GM10266 (cell line): ENCODE data around the gene MCL1.

Experiments
- DNase-seq: peaks from one replicate; pipeline ENCODE4 v3.0.0; 2012; ENCODE audit errors: extremely low spot score
- CTCF ChIP-seq: IDR thresholded peaks from 2 replicates; pipeline ENCODE4 v1.5.1; 2012; ENCODE audit warnings: mild to moderate bottlenecking, low read depth; ENCODE audit not compliant: control insufficient read depth, insufficient read depth; ENCODE audit errors: missing control alignments

Gene MCL1

GRCh38 chr1:150555971-150556865 lies 23.2 kb downstream of the MCL1 start:
- no peak for DNase-seq
- TF ChIP-seq CTCF = no peak

GRCh38 chr1:150555198-150555970 lies 24.0 kb downstream of the MCL1 start:
- no peak for DNase-seq
- no peak for TF ChIP-seq CTCF

GRCh38 chr1:150554086-150554452 lies 25.3 kb downstream of the MCL1 start:
- DNase-seq = no peak
- no peak for TF ChIP-seq CTCF

- DNase-seq = no peak
Observed at GRCh38 chr1:150553392-150554085, 25.9 kb downstream of the MCL1 start.

GRCh38 chr1:150552911-150553289 lies 26.5 kb downstream of the MCL1 start:
- DNase-seq = no peak
- TF ChIP-seq CTCF = no peak

More at GRCh38 chr1:150553392-150554085, 25.9 kb downstream of the MCL1 start:
- no peak for TF ChIP-seq CTCF

GRCh38 chr1:150552128-150552910 lies 27.1 kb downstream of the MCL1 start:
- TF ChIP-seq CTCF = no peak
- no peak for DNase-seq
